HG03097 (cell line): ENCODE results near the gene ZBED6.
"Not testable (repeated sequence)": the region's sequence is repeated elsewhere in the genome, so short reads cannot be mapped to it uniquely, and the experiment has no call there.

ENCODE experiments used
- ATAC-seq: cut with Tn5 transposase; IDR thresholded peaks from one replicate; pipeline ENCODE4 v1.9.1; 2021; ENCODE audit not compliant: unreplicated experiment, low FRiP score

Gene ZBED6, protein sequence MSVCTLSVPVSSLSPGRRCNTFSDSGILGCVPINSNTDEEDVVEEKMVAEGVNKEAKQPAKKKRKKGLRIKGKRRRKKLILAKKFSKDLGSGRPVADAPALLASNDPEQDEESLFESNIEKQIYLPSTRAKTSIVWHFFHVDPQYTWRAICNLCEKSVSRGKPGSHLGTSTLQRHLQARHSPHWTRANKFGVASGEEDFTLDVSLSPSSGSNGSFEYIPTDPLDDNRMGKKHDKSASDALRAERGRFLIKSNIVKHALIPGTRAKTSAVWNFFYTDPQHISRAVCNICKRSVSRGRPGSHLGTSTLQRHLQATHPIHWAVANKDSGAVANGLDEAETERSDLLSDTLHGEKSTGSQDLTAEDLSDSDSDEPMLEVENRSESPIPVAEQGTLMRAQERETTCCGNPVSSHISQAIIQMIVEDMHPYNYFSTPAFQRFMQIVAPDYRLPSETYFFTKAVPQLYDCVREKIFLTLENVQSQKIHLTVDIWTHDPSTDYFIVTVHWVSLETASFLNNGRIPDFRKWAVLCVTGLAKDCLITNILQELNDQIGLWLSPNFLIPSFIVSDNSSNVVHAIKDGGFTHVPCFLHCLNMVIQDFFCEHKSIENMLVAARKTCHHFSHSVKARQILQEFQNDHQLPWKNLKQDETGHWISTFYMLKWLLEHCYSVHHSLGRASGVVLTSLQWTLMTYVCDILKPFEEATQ (N-terminal part only)

GRCh38 chr1:203795441-203796235 is at the start of gene ZBED6, which contains the start of gene ZC3H11A:
ZBED6 (plus strand) TSS chr1:203795623; CDS start chr1:203797523, 1,900 bp downstream.
ZC3H11A (plus strand) TSS chr1:203795623; CDS start chr1:203817071, 21,448 bp downstream.
- ATAC-seq = peak; percentile 96

- ATAC-seq = no peak
Measured at GRCh38 chr1:203746281-203746680, 49.1 kb upstream of the ZBED6 start.

DNA sequence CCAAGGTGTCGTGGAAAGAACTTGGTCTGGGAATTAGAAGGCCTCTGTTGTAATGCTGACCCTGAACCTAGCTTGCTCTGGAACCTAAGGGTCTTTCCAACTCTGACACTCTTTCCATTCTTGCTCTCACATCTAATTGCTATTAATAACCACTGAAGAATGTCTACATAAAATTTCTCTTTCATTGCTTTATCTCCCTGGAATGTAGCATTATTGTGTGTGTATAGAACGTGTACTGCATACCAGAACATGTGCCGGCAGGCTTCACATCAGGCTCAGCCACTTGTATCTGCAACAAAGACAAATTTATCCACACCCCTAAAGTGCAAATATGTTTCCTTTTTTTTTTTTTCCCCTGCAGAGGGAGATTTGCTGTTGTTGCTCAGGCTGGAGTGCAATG is 44.4 kb upstream of the ZBED6 start:
- no peak for ATAC-seq

GRCh38 chr1:203751618-203752361 is 43.6 kb upstream of the ZBED6 start:
- not testable (repeated sequence) for ATAC-seq

GRCh38 chr1:203754455-203754864 is 41.0 kb upstream of the ZBED6 start:
- peak; percentile 60 for ATAC-seq

GRCh38 chr1:203756036-203756435 is 39.4 kb upstream of the ZBED6 start:
- no peak for ATAC-seq

DNA sequence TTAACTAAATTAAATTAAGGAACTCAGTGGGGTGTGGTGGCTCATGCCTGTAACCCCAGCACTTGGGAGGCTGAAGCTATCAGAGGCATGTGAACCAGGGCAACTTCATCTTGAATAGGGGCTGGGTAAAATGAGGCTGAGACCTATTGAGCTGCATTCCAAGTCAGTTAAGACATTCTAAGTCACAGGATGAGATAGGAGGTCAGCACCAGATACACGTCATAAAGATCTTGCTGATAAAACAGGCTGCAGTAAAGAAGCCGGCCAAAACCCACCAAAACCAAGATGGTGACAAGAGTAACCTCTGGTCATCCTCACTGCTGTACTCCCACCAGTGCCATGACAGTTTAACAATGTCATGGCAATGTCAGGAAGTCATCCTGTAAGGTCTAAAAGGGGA is 36.7 kb upstream of the ZBED6 start:
- not testable (repeated sequence) for ATAC-seq

- ATAC-seq = no peak
Measured at GRCh38 chr1:203760506-203760905, 34.9 kb upstream of the ZBED6 start.

DNA sequence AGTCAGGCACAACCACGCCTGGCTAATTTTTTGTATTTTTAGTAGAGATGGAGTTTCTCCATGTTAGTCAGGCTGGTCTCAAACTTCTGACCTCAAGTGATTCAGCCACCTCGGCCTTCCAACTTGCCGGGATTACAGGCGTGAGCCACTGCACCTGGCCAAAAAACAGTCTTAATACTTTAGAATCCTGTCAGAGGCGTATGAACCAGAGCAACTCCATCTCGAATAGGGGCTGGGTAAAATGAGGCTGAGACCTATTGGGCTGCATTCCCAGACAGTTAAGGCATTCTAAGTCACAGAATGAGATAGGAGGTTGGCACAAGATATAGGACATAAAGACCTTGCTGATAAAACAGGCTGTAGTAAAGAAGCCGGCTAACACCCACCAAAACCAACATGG is 33.5 kb upstream of the ZBED6 start:
- not testable (repeated sequence) for ATAC-seq

DNA sequence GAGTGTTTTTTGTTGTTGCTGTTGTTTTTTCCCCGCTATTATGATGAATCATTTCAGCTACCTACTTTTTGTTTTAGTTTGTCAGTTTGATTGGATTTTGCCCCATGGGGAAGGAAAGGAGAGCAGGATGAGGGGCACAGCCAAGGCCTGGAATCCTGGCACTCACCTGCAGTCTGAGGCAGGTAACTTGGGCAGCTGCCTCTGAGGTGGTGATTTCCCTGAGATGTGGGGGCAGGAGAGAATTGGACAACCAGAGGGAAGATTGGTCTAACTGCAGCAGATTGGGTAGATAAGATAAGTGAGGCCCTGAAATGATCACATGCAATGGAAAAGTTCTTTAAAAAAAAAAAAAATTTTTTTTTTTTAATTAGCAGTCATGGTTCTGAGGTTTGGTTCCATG is 31.9 kb upstream of the ZBED6 start:
- no peak for ATAC-seq

- ATAC-seq = no peak
Measured at GRCh38 chr1:203764105-203765028, 31.1 kb upstream of the ZBED6 start.

DNA sequence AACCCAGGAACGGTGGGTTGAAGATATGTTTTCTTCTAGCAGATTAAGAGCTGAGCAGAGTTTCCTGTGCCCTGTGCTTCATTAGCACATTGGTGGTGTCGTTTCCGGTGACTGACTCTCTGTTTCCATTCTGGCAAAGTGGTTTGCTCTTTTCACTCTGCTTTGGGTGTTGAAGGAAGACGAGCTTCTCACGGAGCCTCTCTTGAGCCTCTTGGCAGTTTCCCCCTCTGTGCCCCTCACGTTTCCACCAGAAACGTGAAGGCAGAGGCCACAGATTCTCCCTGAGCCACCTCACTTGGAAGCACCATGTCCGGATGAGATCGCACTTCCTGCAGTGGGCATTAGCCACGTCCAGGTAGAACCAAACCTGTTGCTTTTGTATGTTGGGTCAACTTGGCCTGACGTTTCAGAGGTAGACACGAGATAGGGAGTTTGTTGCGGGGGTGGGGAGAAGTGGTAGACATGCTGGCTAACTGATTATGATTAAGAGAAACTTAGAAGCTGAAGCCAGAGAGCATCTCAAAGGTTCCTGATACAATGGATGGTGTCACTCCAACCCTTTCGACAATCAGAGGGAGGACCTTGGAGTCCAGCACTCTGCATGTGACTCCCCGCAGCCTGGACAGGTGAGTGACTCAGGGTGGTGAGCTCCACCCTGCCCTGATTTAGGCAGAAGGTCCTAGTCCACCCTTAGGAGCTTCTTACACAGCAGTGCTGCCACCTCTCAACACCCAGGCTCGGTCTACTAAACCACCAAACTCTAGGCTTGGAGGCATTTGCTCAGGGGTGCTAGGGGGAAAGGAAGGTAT is 30.2 kb upstream of the ZBED6 start, which contains the start of gene LAX1:
Gene LAX1 (plus strand): TSS at position 155 of the 809 bp plus-strand sequence. CDS start 383 bp downstream, at position 538.
- peak; percentile 79 for ATAC-seq

- ATAC-seq = no peak
Measured at GRCh38 chr1:203768256-203768655, 27.2 kb upstream of the ZBED6 start.

- no peak for ATAC-seq
Measured at GRCh38 chr1:203769505-203770343, 25.7 kb upstream of the ZBED6 start.

DNA sequence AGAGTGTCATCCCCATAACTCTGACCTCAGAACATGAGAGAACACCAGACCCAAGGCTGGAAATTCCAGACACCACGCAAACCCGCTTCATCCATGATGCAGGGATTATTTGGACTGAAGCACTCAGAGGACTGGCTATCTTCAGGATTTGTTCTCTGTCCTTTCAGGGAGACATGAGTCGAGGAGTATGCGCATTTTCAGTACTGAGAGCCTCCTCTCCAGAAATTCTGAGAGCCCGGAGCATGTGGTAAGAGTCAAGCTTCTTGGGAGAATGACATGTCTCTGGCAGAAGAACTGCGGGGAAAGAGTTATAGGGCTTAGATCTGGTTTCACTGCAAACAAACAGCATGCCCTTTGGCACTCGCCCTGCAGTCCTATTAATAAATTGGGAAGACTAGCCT is 23.5 kb upstream of the ZBED6 start:
- no peak for ATAC-seq

GRCh38 chr1:203772836-203773235 is 22.6 kb upstream of the ZBED6 start:
- ATAC-seq = no peak

DNA sequence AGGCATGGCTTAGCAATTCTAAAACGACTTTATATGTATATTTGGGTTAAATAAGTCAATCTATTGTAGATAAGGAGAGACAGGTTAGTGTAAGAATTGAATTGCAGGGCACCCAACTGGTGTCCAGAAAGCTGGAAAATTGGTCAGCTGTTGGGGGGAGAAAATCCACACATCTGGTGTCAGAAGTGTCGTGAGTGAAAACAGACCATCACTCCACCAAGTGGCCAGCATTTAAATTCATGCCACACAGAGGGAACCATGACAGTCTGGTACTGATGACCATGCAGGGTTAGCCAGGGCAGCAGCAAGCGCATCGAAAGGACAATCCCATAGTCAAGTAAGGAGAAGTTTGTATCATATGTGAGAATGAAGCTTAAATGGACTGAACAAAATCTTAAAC is 18.8 kb upstream of the ZBED6 start:
- no peak for ATAC-seq
